H1 (cell line): ENCODE measurements around the gene NHSL2. TPM values are rescaled to one million over a fixed set of nuclear protein-coding genes. Genes with fewer than 3 reads are reported as not detected.

ENCODE experiments used
- CTCF ChIA-PET: fragments of 300-600 bp; sonication (Branson Sonifier 250); formaldehyde crosslinking; loops from one replicate; lab custom pipeline; 2021; ENCODE audit not compliant: partially characterized antibody; lab: Charles Lee
- POLR2A ChIA-PET: fragments of 300-600 bp; sonication (Branson Sonifier 250); formaldehyde crosslinking; loops from one replicate; lab custom pipeline; 2021; ENCODE audit warnings: inconsistent platforms; ENCODE audit not compliant: partially characterized antibody; lab: Charles Lee
- DNase-seq, 2 experiments: peaks; one replicate each; pipeline versions ENCODE4 v3.0.0 to v3.0.0-alpha.2; 2010 to 2022; ENCODE audit warnings: low spot score in 2 of 2, low read depth in 1 of 2, mixed read lengths in 1 of 2
- FAIRE-seq: peaks from 2 replicates; lab custom pipeline; 2011; peaks lifted over from hg19 to GRCh38; lab: Jason Lieb, UNC
- H2AFZ ChIP-seq: 2 replicates; pipeline ENCODE4 v1.8.1; 2012; ENCODE audit warnings: low read length, inconsistent platforms
- H2AK5ac ChIP-seq: 2 replicates; pipeline ENCODE4 v1.6.1; 2013; ENCODE audit warnings: low read depth, low read length
- H2BK120ac ChIP-seq: replicated peaks from 2 replicates; pipeline ENCODE3; 2013; ENCODE audit warnings: low read depth, low read length, inconsistent platforms
- H2BK12ac ChIP-seq: 2 replicates; pipeline ENCODE4 v1.6.1; 2013; ENCODE audit warnings: low read depth, low read length
- H2BK15ac ChIP-seq: 2 replicates; pipeline ENCODE4 v1.6.1; 2013; ENCODE audit warnings: low read length
- H2BK20ac ChIP-seq: 2 replicates; pipeline ENCODE4 v1.6.1; 2013; ENCODE audit warnings: low read length
- H2BK5ac ChIP-seq: 2 replicates; pipeline ENCODE4 v1.6.1; 2013; ENCODE audit warnings: low read depth, low read length
- H3K14ac ChIP-seq: 2 replicates; pipeline ENCODE4 v1.6.1; 2013; ENCODE audit warnings: inconsistent platforms; ENCODE audit not compliant: insufficient read length
- H3K18ac ChIP-seq: 2 replicates; pipeline ENCODE4 v1.6.1; 2013; ENCODE audit warnings: low read length; ENCODE audit errors: extremely low read depth
- H3K23ac ChIP-seq: 2 replicates; pipeline ENCODE4 v1.6.1; 2013; ENCODE audit warnings: inconsistent platforms; ENCODE audit not compliant: insufficient read length
- H3K23me2 ChIP-seq: 2 replicates; pipeline ENCODE4 v1.6.1; 2013; ENCODE audit warnings: low read depth, low read length
- H3K27ac ChIP-seq: 2 replicates; pipeline ENCODE4 v1.6.1; 2011; ENCODE audit warnings: low read depth, low read length, inconsistent platforms
- H3K27me3 ChIP-seq, 4 experiments: replicated peaks in 1 of 4; 1 replicate in 1 of 4; 2 replicates in 3 of 4; pipeline versions ENCODE4 v1.6.1 to v1.8.1; 2011 to 2013; ENCODE audit warnings: low read length in 3 of 4, mild to moderate bottlenecking in 3 of 4, inconsistent platforms in 2 of 4, mixed read lengths in 2 of 4, moderate library complexity in 1 of 4; ENCODE audit not compliant: control insufficient read depth in 3 of 4, insufficient read depth in 3 of 4; ENCODE audit errors: extremely low read depth in 1 of 4
- H3K36me3 ChIP-seq, 4 experiments: 2 replicates each; pipeline versions ENCODE4 v1.6.1 to v1.8.1; 2011 to 2013; ENCODE audit warnings: mild to moderate bottlenecking in 4 of 4, low read length in 3 of 4, moderate library complexity in 2 of 4, control low read depth in 1 of 4, inconsistent platforms in 1 of 4; ENCODE audit not compliant: insufficient read depth in 4 of 4, control insufficient read depth in 2 of 4
- H3K4ac ChIP-seq: replicated peaks from 2 replicates; pipeline ENCODE3; 2013; ENCODE audit warnings: low read length, low read depth, mixed read lengths, inconsistent platforms; ENCODE audit not compliant: insufficient read length
- H3K4me1 ChIP-seq, 4 experiments: replicated peaks in 1 of 4; 1 replicate in 1 of 4; 2 replicates in 3 of 4; pipeline versions ENCODE4 v1.6.1 to v1.8.1; 2011 to 2013; ENCODE audit warnings: low read length in 3 of 4, inconsistent platforms in 2 of 4, mixed read lengths in 1 of 4; ENCODE audit not compliant: insufficient read depth in 4 of 4, control insufficient read depth in 3 of 4
- H3K4me2 ChIP-seq, 2 experiments: 2 replicates each; pipeline versions ENCODE4 v1.6.1 to v1.8.1; 2011 to 2013; ENCODE audit warnings: low read depth in 2 of 2, low read length in 2 of 2, control low read depth in 1 of 2, inconsistent platforms in 1 of 2, mild to moderate bottlenecking in 1 of 2; ENCODE audit not compliant: insufficient read depth in 1 of 2
- H3K4me3 ChIP-seq, 4 experiments: fragments of 200-600, 300-600 bp in 1 of 4; sonication (generic), shearing (Covaris generic), sonication (Bioruptor Twin) in 1 of 4; 2 replicates each; pipeline versions ENCODE4 v1.5.1 to v1.8.1; 2011 to 2016; ENCODE audit warnings: low read length in 4 of 4, low read depth in 3 of 4, control low read depth in 2 of 4, inconsistent platforms in 2 of 4, mild to moderate bottlenecking in 2 of 4, mixed read lengths in 1 of 4, moderate library complexity in 1 of 4; ENCODE audit not compliant: insufficient read depth in 2 of 4; ENCODE audit errors: extremely low read depth in 1 of 4
- H3K56ac ChIP-seq: replicated peaks from 2 replicates; pipeline ENCODE3; 2013; ENCODE audit warnings: low read depth, mild to moderate bottlenecking, mixed read lengths, low read length, inconsistent platforms; ENCODE audit not compliant: insufficient read length
- H3K79me1 ChIP-seq: 2 replicates; pipeline ENCODE4 v1.6.1; 2013; ENCODE audit warnings: low read depth, low read length, control low read depth
- H3K79me2 ChIP-seq, 2 experiments: 2 replicates each; pipeline versions ENCODE4 v1.6.1 to v1.8.1; 2012 to 2013; ENCODE audit warnings: low read length in 2 of 2, mild to moderate bottlenecking in 2 of 2, inconsistent platforms in 1 of 2; ENCODE audit not compliant: insufficient read depth in 2 of 2, control insufficient read depth in 1 of 2
- H3K9ac ChIP-seq, 4 experiments: replicated peaks in 1 of 4; 1 replicate in 1 of 4; 2 replicates in 3 of 4; pipeline versions ENCODE4 v1.6.1 to v1.8.1; 2011 to 2013; ENCODE audit warnings: low read depth in 3 of 4, low read length in 3 of 4, control low read depth in 2 of 4, mild to moderate bottlenecking in 2 of 4, moderate library complexity in 2 of 4, inconsistent platforms in 1 of 4; ENCODE audit errors: extremely low read depth in 1 of 4
- H3K9me3 ChIP-seq, 2 experiments: 2 replicates each; pipeline versions ENCODE4 v1.6.1 to v1.8.1; 2012 to 2013; ENCODE audit warnings: mild to moderate bottlenecking in 2 of 2, moderate library complexity in 2 of 2, control low read depth in 1 of 2, inconsistent platforms in 1 of 2, low read depth in 1 of 2, low read length in 1 of 2, mixed read lengths in 1 of 2; ENCODE audit not compliant: insufficient read depth in 2 of 2
- H4K20me1 ChIP-seq, 2 experiments: replicated peaks in 1 of 2; 2 replicates each; pipeline versions ENCODE3 to v1.8.1; 2011 to 2013; ENCODE audit warnings: inconsistent platforms in 2 of 2, low read length in 2 of 2, mild to moderate bottlenecking in 1 of 2; ENCODE audit not compliant: insufficient read depth in 2 of 2, control insufficient read depth in 1 of 2
- H4K5ac ChIP-seq: 2 replicates; pipeline ENCODE4 v1.6.1; 2013; ENCODE audit warnings: low read length, low read depth, mixed read lengths, inconsistent platforms; ENCODE audit not compliant: insufficient read length
- H4K8ac ChIP-seq: 2 replicates; pipeline ENCODE4 v1.8.0; 2013; ENCODE audit warnings: mild to moderate bottlenecking, moderate library complexity, low read length, inconsistent platforms; ENCODE audit not compliant: insufficient read depth; ENCODE audit errors: extremely low read depth
- H4K91ac ChIP-seq: replicated peaks from 2 replicates; pipeline ENCODE3; 2013; ENCODE audit warnings: low read length, mixed read lengths, inconsistent platforms; ENCODE audit not compliant: insufficient read length
- BACH1 ChIP-seq: IDR thresholded peaks from 2 replicates; pipeline ENCODE4 v1.6.1; 2012; ENCODE audit warnings: low read length, improper control_type of control experiment
- CBX5 ChIP-seq: fragments of 300-800, 300-1000 bp; sonication (generic); IDR thresholded peaks from 2 replicates; pipeline ENCODE4 v1.7.1; 2016; ENCODE audit warnings: antibody characterized with exemption, low read length, low read depth
- CEBPB ChIP-seq: IDR thresholded peaks from 2 replicates; pipeline ENCODE4 v1.6.1; 2012; ENCODE audit warnings: low read depth, low read length
- CREB1 ChIP-seq: IDR thresholded peaks from 2 replicates; pipeline ENCODE4 v1.6.1; 2012; ENCODE audit warnings: inconsistent platforms
- CTBP2 ChIP-seq: IDR thresholded peaks from 2 replicates; pipeline ENCODE4 v1.7.0; 2011; ENCODE audit warnings: borderline replicate concordance, mild to moderate bottlenecking, moderate library complexity, mixed read lengths, low read length; ENCODE audit not compliant: insufficient read depth, insufficient read length
- EZH2 ChIP-seq: fragments of 200-600 bp; sonication (generic); IDR thresholded peaks from 2 replicates; pipeline ENCODE4 v1.7.1; 2012; ENCODE audit warnings: low read depth, mild to moderate bottlenecking, moderate library complexity, low read length, inconsistent platforms; ENCODE audit not compliant: severe bottlenecking
- GABPA ChIP-seq: IDR thresholded peaks from 2 replicates; pipeline ENCODE4 v1.6.1; 2011; ENCODE audit warnings: mild to moderate bottlenecking, low read length, moderate library complexity, borderline replicate concordance; ENCODE audit not compliant: insufficient read depth
- MAFK ChIP-seq: IDR thresholded peaks from 2 replicates; pipeline ENCODE4 v1.6.1; 2012; ENCODE audit warnings: low read depth, mild to moderate bottlenecking, improper control_type of control experiment, low read length
- POU5F1 ChIP-seq: IDR thresholded peaks from 2 replicates; pipeline ENCODE4 v1.6.1; 2011; ENCODE audit warnings: low read depth, mild to moderate bottlenecking, low read length, moderate library complexity
- RBBP5 ChIP-seq: IDR thresholded peaks from 2 replicates; pipeline ENCODE4 v1.7.1; 2012; ENCODE audit warnings: low read depth, mild to moderate bottlenecking, inconsistent platforms, low read length, moderate library complexity, borderline replicate concordance
- SIRT6 ChIP-seq: IDR thresholded peaks from one replicate; pipeline ENCODE4 v1.7.1; 2012; ENCODE audit warnings: low read length, inconsistent platforms
- SIX5 ChIP-seq: IDR thresholded peaks from 2 replicates; pipeline ENCODE4 v1.6.1; 2011; ENCODE audit warnings: mild to moderate bottlenecking, low read depth, low read length
- SP2 ChIP-seq: IDR thresholded peaks from 2 replicates; pipeline ENCODE4 v1.6.1; 2012; ENCODE audit warnings: mild to moderate bottlenecking, low read length, inconsistent platforms
- SUZ12 ChIP-seq: fragments of 200-600 bp; sonication (generic); IDR thresholded peaks from 2 replicates; pipeline ENCODE4 v1.6.1; 2012; ENCODE audit warnings: mild to moderate bottlenecking, inconsistent platforms, low read length, moderate library complexity, mixed read lengths
- TAF1 ChIP-seq: IDR thresholded peaks from 2 replicates; pipeline ENCODE4 v1.6.1; 2011; ENCODE audit warnings: mild to moderate bottlenecking, low read depth, low read length
- WGBS, 2 experiments: shearing (Covaris generic) in 1 of 2; methylation state at CpG; one replicate each; pipeline versions ENCODE4 v1.1.6 to v1.1.7; 2013 to 2015; ENCODE audit warnings: low lambda C conversion rate in 2 of 2, mixed read lengths in 2 of 2, inconsistent platforms in 1 of 2, low coverage in 1 of 2, missing lambda C conversion rate in 1 of 2; ENCODE audit not compliant: insufficient replicate concordance in 2 of 2, insufficient coverage in 1 of 2, insufficient read length in 1 of 2; ENCODE audit errors: extremely low coverage in 1 of 2, missing lambda C conversion rate in 1 of 2; 5-methylcytosine and 5-hydroxymethylcytosine counted together
- polyA plus RNA-seq, 7 experiments: library from polyadenylated mRNA; depleted of rRNA in 3 of 7; stranded (reverse) in 5 of 7; unstranded in 2 of 7; fragments of >200 nt in 5 of 7; fragments of 200-250 nt in 2 of 7; gene quantifications; 1 replicate in 5 of 7; 2 replicates in 1 of 7; 4 replicates in 1 of 7; pipeline versions ENCODE4 v1.2.1 to v1.2.3, GENCODE V29; 2011 to 2013; ENCODE audit warnings: missing spikeins in 2 of 7, mixed read lengths in 2 of 7
- total RNA-seq: library from RNA; stranded (reverse); fragmentation: NEBNext Ultra II Directional; extraction: Animal tissue kit (Norgen Biotek cat#: 25700); gene quantifications from 2 replicates; pipeline ENCODE4 v1.2.1, GENCODE V29; 2021

Gene NHSL2
- total and polyA plus RNA-seq, 2 of the 8 experiments (the other 6 are each of a cell fraction or from before 2014, with no cell fraction given): 3.7 to 7.2 TPM

DNA sequence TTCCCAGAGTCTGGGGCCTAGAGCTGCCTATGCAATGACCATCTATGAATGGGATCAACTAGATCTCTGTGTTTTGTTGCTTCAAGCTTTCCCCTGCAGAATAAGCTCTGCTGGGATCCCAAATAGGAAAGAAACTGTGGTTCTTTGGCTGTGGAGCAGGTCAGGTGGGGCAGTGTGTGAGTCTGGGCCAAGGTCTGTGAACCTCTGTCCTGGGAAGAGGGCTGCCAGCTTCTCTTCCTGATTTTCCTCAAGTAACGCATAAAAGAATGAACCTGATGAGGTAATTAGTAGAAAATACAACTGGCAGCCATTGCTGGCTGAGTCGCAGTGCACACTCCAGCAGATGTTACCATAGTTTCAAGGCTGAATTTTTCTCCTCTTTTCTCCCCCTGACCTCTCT, 266.3 kb downstream of the NHSL2 start:
- H3K4me3 ChIP-seq: no peak overlapping the region
- H3K79me1 ChIP-seq: no peaks in the 10 kb centered on the region
- H2BK120ac ChIP-seq: no peak overlapping the region
- H4K8ac ChIP-seq: no peak overlapping the region
- no peaks in the 10 kb centered on the region for H4K20me1 ChIP-seq
- no peak overlapping the region for H3K4me2 ChIP-seq
- no peaks in the 10 kb centered on the region for H3K23me2 ChIP-seq
- POLR2A ChIA-PET: no interaction called here
- no peak overlapping the region for H3K23ac ChIP-seq
- H3K27me3 ChIP-seq: no peaks in the 10 kb centered on the region
- FAIRE-seq (no peak), DNase-seq (no peak)
- H3K4me1 ChIP-seq: no peaks in the 10 kb centered on the region
- no peak overlapping the region for H3K14ac ChIP-seq
- H2AK5ac ChIP-seq: no peak overlapping the region
- 94% methylated on average over 2 of the region's 2 CpGs; no CpG with 5 or more reads in 1 of the 2 experiments for WGBS, 2 experiments
- no peak overlapping the region for H3K9ac ChIP-seq
- H2BK12ac ChIP-seq: no peak overlapping the region
- peaks cover 0 to 5% of the 10 kb centered on the region in 2 experiments; a peak in 1 of 4 replicates for H3K9me3 ChIP-seq
- no peak overlapping the region for H4K5ac ChIP-seq
- H2BK20ac ChIP-seq: no peak overlapping the region
- no peak overlapping the region for H2BK15ac ChIP-seq
- no peak overlapping the region for H3K27ac ChIP-seq
- no peak overlapping the region for H3K18ac ChIP-seq
- no peak overlapping the region for H2AFZ ChIP-seq
- H2BK5ac ChIP-seq: no peak overlapping the region
- H3K36me3 ChIP-seq: no peaks in the 10 kb centered on the region
- H3K56ac ChIP-seq: no peak overlapping the region
- peaks cover 0 to 2% of the 10 kb centered on the region in 2 experiments; a peak in 1 of 4 replicates for H3K79me2 ChIP-seq
- CTCF ChIA-PET: no interaction called here
- H3K4ac ChIP-seq: no peak overlapping the region
- no peak overlapping the region for H4K91ac ChIP-seq
- TF ChIP-seq BACH1: no peak
- TF ChIP-seq CEBPB: no peak
- no peak for TF ChIP-seq TAF1
- TF ChIP-seq SP2: no peak
- TF ChIP-seq MAFK: no peak
- TF ChIP-seq SUZ12: no peak
- no peak for TF ChIP-seq SIRT6
- no peak for TF ChIP-seq CBX5
- no peak for TF ChIP-seq SIX5
- TF ChIP-seq EZH2: no peak
- TF ChIP-seq RBBP5: no peak
- no peak for TF ChIP-seq GABPA
- no peak for TF ChIP-seq POU5F1
- TF ChIP-seq CREB1: no peak
- TF ChIP-seq CTBP2: no peak
